ENCODE data around the gene TMEM178A.

Gene TMEM178A

GRCh38 chr2:39679805-39680204 lies 14.1 kb downstream of the TMEM178A start:
- DNase-seq (ENCODE audit: low spot score), result no peak

GRCh38 chr2:39682066-39682692 lies 16.5 kb downstream of the TMEM178A start:
- no peak for DNase-seq (ENCODE audit: low spot score)

- no peak for DNase-seq (ENCODE audit: low spot score)
These were observed 17.4 kb downstream of the TMEM178A start for GRCh38 chr2:39683022-39683699.

GRCh38 chr2:39684464-39684863 lies 18.7 kb downstream of the TMEM178A start:
- no peak for DNase-seq (ENCODE audit: low spot score)

GRCh38 chr2:39685126-39685525 lies 19.4 kb downstream of the TMEM178A start:
- DNase-seq (ENCODE audit: low spot score), result no peak

GRCh38 chr2:39686456-39686855 lies 20.7 kb downstream of the TMEM178A start:
- DNase-seq (ENCODE audit: low spot score), result no peak

- no peak for DNase-seq (ENCODE audit: low spot score)
These were observed 22.5 kb downstream of the TMEM178A start for GRCh38 chr2:39688181-39688580.

GRCh38 chr2:39689272-39689841 lies 23.6 kb downstream of the TMEM178A start:
- no peak for DNase-seq (ENCODE audit: low spot score)

GRCh38 chr2:39689876-39690275 lies 24.2 kb downstream of the TMEM178A start:
- no peak for DNase-seq (ENCODE audit: low spot score)

GRCh38 chr2:39693245-39693644 lies 27.5 kb downstream of the TMEM178A start:
- no peak for DNase-seq (ENCODE audit: low spot score)

- DNase-seq (ENCODE audit: low spot score), result no peak
These were observed 30.4 kb downstream of the TMEM178A start for GRCh38 chr2:39696101-39696553.

GRCh38 chr2:39696838-39697237 lies 31.1 kb downstream of the TMEM178A start:
- DNase-seq (ENCODE audit: low spot score), result no peak

GRCh38 chr2:39697454-39697853 lies 31.7 kb downstream of the TMEM178A start:
- DNase-seq (ENCODE audit: low spot score), result no peak

GRCh38 chr2:39701137-39701536 lies 35.4 kb downstream of the TMEM178A start:
- DNase-seq (ENCODE audit: low spot score), result no peak

- DNase-seq (ENCODE audit: low spot score), result no peak
These were observed 37.6 kb downstream of the TMEM178A start for GRCh38 chr2:39703181-39703872.

GRCh38 chr2:39704540-39704939 lies 38.8 kb downstream of the TMEM178A start:
- DNase-seq (ENCODE audit: low spot score), result no peak

GRCh38 chr2:39705638-39706037 lies 39.9 kb downstream of the TMEM178A start:
- DNase-seq (ENCODE audit: low spot score), result no peak

GRCh38 chr2:39706312-39706711 lies 40.6 kb downstream of the TMEM178A start:
- DNase-seq (ENCODE audit: low spot score), result no peak

- DNase-seq (ENCODE audit: low spot score), result no peak
These were observed 41.2 kb downstream of the TMEM178A start for GRCh38 chr2:39706945-39707344.

- no peak for DNase-seq (ENCODE audit: low spot score)
These were observed 42.3 kb downstream of the TMEM178A start for GRCh38 chr2:39708003-39708402.

- no peak for DNase-seq (ENCODE audit: low spot score)
These were observed 45.1 kb downstream of the TMEM178A start for GRCh38 chr2:39710807-39711206.

GRCh38 chr2:39712953-39713352 lies 47.2 kb downstream of the TMEM178A start:
- DNase-seq (ENCODE audit: low spot score), result no peak

GRCh38 chr2:39715095-39715494 lies 49.4 kb downstream of the TMEM178A start:
- DNase-seq (ENCODE audit: low spot score), result no peak

Measured in germinal center (tissue), 1 donor.